SJCRH30 (cell line): ENCODE data around the gene MIER2. TPM values are rescaled to one million over a fixed set of nuclear protein-coding genes. Genes with fewer than 3 reads are reported as not detected.
"Not testable (repeated sequence)": the region's sequence is repeated elsewhere in the genome, so short reads cannot be mapped to it uniquely, and the experiment has no call there.

ENCODE experiments used
- DNase-seq, 2 experiments: peaks; one replicate each; pipeline ENCODE4 v3.0.0-alpha.2; 2015 to 2020
- H3K27ac ChIP-seq: fragments of 250-450 bp; sonication (Bioruptor Pico); 2 replicates; pipeline ENCODE4 v1.5.1; 2020; ENCODE audit warnings: mild to moderate bottlenecking, moderate library complexity
- H3K27me3 ChIP-seq: fragments of 250-450 bp; sonication (Bioruptor Pico); 2 replicates; pipeline ENCODE4 v1.5.1; 2020; ENCODE audit warnings: mild to moderate bottlenecking, moderate library complexity
- H3K36me3 ChIP-seq: fragments of 250-450 bp; sonication (Bioruptor Pico); 2 replicates; pipeline ENCODE4 v1.5.1; 2020; ENCODE audit warnings: mild to moderate bottlenecking, moderate library complexity
- H3K4me1 ChIP-seq: fragments of 250-450 bp; sonication (Bioruptor Pico); 2 replicates; pipeline ENCODE4 v1.5.1; 2020; ENCODE audit warnings: mild to moderate bottlenecking, moderate library complexity
- H3K4me3 ChIP-seq: fragments of 250-450 bp; sonication (Bioruptor Pico); 2 replicates; pipeline ENCODE4 v1.5.1; 2020; ENCODE audit warnings: mild to moderate bottlenecking, moderate library complexity
- H3K9me3 ChIP-seq: fragments of 250-450 bp; sonication (Bioruptor Pico); replicated peaks from 2 replicates; pipeline ENCODE4 v1.5.1; 2020; ENCODE audit warnings: mild to moderate bottlenecking, moderate library complexity
- total RNA-seq: library from RNA; depleted of rRNA; stranded (reverse); fragments of >200 nt; shearing (Covaris generic); gene quantifications from 2 replicates; pipeline ENCODE4 v1.2.3, GENCODE V29; 2014

The MIER2 gene
- total RNA-seq, 1 experiment from 2014 or later: 18.5 TPM

DNA sequence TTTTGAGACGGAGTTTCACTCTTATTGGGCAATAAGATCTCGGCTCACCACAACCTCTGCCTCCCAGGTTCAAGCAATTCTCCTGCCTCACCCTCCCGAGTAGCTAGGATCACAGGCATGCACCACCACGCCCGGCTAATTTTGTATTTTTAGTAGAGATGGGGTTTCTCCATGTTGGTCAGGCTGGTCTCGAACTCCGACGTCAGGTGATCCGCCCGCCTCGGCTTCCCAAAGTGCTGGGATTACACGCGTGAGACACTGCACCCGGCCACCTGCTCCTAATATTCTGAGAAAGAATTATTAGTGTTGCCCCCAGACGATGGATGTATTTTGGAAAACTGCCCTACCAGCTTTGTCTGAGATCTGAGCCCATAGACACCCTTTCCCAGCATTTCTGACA is 10.9 kb upstream of the MIER2 start:
- not testable (repeated sequence) for H3K27me3 ChIP-seq, H3K4me3 ChIP-seq, H3K9me3 ChIP-seq, DNase-seq, H3K27ac ChIP-seq, H3K4me1 ChIP-seq, H3K36me3 ChIP-seq

GRCh38 chr19:355134-355533 is 10.5 kb upstream of the MIER2 start:
- H3K4me3 ChIP-seq: no peak overlapping the region
- no peaks in the 10 kb centered on the region for H3K4me1 ChIP-seq
- H3K27ac ChIP-seq: no peak overlapping the region
- no peak for DNase-seq
- H3K36me3 ChIP-seq: no peaks in the 10 kb centered on the region
- no peaks in the 10 kb centered on the region for H3K9me3 ChIP-seq
- H3K27me3 ChIP-seq: no peaks in the 10 kb centered on the region

DNA sequence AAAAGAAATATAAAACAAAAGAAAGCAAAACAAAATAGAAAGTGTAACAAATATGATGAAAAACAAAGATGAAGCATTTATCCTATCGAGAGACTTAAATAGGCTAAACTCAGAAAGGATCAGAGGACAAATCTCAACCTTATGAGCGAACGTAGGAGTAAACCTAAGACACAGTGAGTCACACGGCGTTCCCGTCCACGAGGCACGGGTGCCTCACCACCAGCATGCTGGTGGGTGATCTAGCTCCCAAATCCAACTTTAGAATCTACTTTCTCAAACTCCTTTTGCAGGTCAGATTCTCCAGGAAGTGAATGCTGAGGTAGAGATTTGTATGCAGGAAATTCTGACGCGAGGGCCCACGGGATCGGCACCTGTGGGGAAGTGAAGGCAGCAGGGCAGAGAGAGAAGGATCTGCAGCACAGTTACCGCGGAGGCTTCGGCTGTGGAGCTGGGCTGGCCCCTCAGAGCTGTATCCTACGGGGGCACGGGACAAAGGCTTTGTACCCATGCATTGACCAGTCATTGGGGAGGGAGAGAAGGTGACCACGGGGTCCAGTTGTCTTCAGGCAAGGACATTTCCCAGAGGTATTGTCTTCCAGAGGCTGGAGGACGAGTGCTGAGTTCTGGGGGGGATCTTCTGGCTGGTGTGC is 7.5 kb upstream of the MIER2 start:
- Histone ChIP-seq H3K9me3 (no peaks in the 10 kb centered on the region), H3K36me3 (no peaks in the 10 kb centered on the region), H3K4me3 (no peak overlapping the region), H3K27ac (no peak overlapping the region), H3K27me3 (no peaks in the 10 kb centered on the region), H3K4me1 (peaks cover 7% of the 10 kb centered on the region; the same call in 1 of the 2 replicates)
- no peak for DNase-seq

DNA sequence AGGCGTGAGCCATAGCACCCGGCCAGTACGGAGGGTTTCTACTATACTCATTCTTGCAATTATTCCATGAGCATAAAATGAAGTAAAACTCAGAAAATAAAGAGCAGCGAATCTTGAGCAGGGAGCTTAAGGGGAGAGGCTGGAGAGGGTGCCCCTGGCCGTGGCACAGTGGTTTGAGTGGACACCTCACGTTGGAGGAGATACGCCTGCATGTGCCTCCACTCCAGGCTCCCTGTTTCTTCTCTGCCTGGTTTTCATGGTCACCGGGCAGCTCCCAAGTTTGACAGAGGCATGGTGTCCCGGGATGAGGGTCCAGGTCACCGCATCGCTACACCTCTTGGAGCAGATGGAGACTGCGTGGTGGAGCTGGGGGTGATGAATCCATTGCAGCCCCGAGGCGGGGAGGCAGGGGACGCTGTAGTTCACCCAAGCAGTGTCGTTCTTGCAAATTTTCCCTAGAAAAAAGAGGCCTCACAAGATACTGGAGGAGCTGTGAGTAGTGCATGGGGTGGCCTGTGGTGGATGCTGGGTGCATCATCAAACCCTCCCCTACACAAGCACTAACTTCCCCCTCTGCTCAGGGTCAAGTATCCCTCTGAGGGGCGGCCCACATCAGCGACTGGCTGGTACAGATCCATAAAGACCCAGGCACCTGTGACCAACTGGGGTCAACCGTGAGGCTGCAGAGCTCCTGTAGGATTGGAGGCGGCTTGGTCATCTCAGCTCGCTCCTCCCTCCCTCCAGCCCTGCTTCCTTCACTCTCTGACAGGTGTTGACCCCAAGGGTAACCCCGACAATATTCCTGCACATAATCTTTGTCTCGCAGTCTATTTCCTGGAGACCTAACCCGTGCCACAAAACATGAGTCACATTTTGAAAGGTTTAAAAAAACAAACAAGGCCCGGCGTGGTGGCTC is 3.6 kb upstream of the MIER2 start:
- peak; percentile 78 to 80 for DNase-seq
- no peak overlapping the region for H3K27ac ChIP-seq
- no peaks in the 10 kb centered on the region for H3K9me3 ChIP-seq
- no peak overlapping the region for H3K4me3 ChIP-seq
- peaks cover 10% of the 10 kb centered on the region for H3K4me1 ChIP-seq
- H3K36me3 ChIP-seq: no peaks in the 10 kb centered on the region
- H3K27me3 ChIP-seq: no peaks in the 10 kb centered on the region

- Histone ChIP-seq H3K4me3 (no peak overlapping the region), H3K27me3 (no peaks in the 10 kb centered on the region), H3K36me3 (no peaks in the 10 kb centered on the region; the same call in 1 of the 2 replicates), H3K4me1 (peaks cover 10% of the 10 kb centered on the region), H3K9me3 (no peaks in the 10 kb centered on the region), H3K27ac (no peak overlapping the region)
- no peak for DNase-seq
These were observed 804 bp upstream of the MIER2 start for GRCh38 chr19:345320-345879.

GRCh38 chr19:343941-344624 is 513 bp downstream of the MIER2 start:
- Histone ChIP-seq H3K9me3 (no peaks in the 10 kb centered on the region), H3K36me3 (peaks cover 3% of the 10 kb centered on the region; the same call in 1 of the 2 replicates), H3K27ac (peak overlapping the region; percentile 15; the same call in 1 of the 2 replicates), H3K4me3 (peak overlapping the region; percentile 91), H3K27me3 (no peaks in the 10 kb centered on the region), H3K4me1 (peaks cover 10% of the 10 kb centered on the region)
- DNase-seq: peak in 1 of 2 experiments; percentile 44

DNA sequence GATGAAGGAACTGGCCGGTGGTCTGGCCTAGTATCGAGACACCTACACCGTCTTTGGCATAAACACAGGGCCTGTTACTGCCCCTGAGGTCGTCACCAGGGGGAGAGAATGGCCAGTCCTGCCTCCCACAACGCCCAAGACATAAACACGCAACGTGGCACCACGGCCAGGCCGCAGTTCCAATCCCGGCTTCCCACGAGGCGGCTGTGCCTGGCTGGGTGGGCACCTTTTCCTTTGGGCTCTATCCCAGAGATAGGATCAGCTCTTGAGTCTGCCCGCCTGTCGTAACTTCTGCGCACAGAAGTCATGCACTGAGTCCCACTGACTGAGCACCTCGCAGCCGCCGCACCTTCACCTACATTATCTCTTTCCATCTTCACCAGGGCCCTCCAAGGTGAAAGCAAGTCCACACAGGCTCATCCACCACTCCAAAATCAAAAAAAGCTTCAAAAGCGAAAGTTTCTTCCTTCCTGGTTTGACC is 1.1 kb downstream of the MIER2 start:
- DNase-seq: no peak
- H3K27me3 ChIP-seq: no peaks in the 10 kb centered on the region
- peaks cover 10% of the 10 kb centered on the region for H3K4me1 ChIP-seq
- peak overlapping the region; percentile 15; the same call in 1 of the 2 replicates for H3K27ac ChIP-seq
- peaks cover 8% of the 10 kb centered on the region; the same call in 1 of the 2 replicates for H3K36me3 ChIP-seq
- H3K9me3 ChIP-seq: no peaks in the 10 kb centered on the region
- H3K4me3 ChIP-seq: peak overlapping the region; percentile 91

DNA sequence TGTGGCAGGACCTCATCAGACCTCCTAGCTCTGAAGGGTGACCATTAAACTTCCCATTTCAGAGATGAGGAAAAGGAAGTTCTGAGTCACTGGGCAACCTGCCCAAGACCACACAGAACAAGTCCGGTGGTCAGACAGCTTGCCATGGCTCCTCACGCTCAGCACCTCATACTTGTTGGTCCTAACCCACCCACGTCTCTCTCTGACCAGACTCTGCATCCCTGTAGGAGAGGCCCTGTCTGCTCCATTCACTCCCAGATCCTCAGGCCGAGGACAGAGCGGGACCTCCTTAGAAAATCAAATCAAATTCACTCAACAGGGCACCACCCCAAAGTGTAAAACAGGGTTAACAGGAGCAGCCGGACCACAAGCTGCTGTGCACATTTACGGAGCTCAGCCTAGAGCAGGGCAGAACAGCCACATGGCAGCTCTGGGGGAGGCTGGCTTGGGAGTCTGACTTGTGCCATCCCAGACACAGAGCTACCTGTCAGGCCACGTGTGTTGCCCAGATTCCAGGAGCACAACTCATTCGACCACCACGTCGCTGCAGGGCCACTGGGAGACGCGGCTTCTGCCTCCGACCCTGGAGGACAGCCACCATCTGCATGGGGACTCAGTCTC is 1.7 kb downstream of the MIER2 start:
- Histone ChIP-seq H3K27ac (no peak overlapping the region), H3K4me1 (peaks cover 4% of the 10 kb centered on the region), H3K27me3 (no peaks in the 10 kb centered on the region), H3K4me3 (no peak overlapping the region), H3K9me3 (no peaks in the 10 kb centered on the region), H3K36me3 (peaks cover 12% of the 10 kb centered on the region; the same call in 1 of the 2 replicates)
- DNase-seq: no peak

GRCh38 chr19:342128-342455 is 2.5 kb downstream of the MIER2 start:
- H3K4me3 ChIP-seq: no peak overlapping the region
- no peak overlapping the region for H3K27ac ChIP-seq
- peaks cover 2% of the 10 kb centered on the region for H3K4me1 ChIP-seq
- H3K9me3 ChIP-seq: no peaks in the 10 kb centered on the region
- H3K27me3 ChIP-seq: no peaks in the 10 kb centered on the region
- no peak for DNase-seq
- H3K36me3 ChIP-seq: peaks cover 12% of the 10 kb centered on the region; the same call in 1 of the 2 replicates

- H3K4me1 ChIP-seq: peaks cover 2% of the 10 kb centered on the region
- H3K4me3 ChIP-seq: no peak overlapping the region
- no peak for DNase-seq
- H3K36me3 ChIP-seq: peaks cover 12% of the 10 kb centered on the region; the same call in 1 of the 2 replicates
- no peak overlapping the region for H3K27ac ChIP-seq
- no peaks in the 10 kb centered on the region for H3K9me3 ChIP-seq
- H3K27me3 ChIP-seq: no peaks in the 10 kb centered on the region
These were observed 3.0 kb downstream of the MIER2 start for GRCh38 chr19:341386-342127.

DNA sequence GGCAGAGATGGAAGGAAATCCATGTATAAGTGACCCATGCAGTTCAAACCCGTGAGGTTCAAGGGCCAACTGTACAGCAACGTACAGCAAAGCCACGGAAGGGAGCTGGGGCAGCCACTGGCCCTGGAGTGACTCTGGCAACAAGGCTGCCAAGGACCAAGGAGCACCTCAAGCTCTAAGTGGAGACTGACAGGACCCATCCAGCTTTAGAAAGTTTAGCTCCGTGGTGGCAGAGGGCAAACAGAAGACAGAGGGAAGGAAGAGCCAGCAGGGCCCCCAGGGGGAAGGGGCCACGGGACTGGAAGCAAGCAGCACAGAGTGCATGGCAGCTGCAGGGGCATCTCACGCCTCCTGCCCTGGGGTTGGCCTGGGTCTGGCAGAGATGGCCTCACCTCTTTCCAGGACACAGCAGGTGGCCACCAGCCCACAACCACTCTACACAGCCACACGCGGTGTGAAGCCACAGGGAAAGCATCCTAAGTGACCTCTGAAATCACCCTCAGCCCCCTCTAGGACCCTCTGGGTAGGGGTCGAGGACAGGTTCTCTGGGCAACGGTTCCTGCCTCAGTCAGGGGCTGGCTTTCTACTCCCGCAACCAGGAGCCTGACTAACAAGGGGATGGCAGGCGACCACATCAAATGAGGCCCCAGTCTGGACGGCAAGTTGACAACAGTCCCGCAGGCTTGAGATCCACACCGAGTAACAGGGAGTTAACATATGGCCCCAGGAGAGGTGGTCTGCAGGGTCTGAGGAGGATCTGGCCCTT is 3.8 kb downstream of the MIER2 start:
- Histone ChIP-seq H3K9me3 (no peaks in the 10 kb centered on the region), H3K27me3 (no peaks in the 10 kb centered on the region), H3K36me3 (peaks cover 12% of the 10 kb centered on the region; the same call in 1 of the 2 replicates), H3K4me3 (no peak overlapping the region), H3K27ac (no peak overlapping the region), H3K4me1 (peaks cover 2% of the 10 kb centered on the region)
- no peak for DNase-seq

- Histone ChIP-seq H3K36me3 (peaks cover 15% of the 10 kb centered on the region; the same call in 1 of the 2 replicates), H3K9me3 (no peaks in the 10 kb centered on the region), H3K27ac (no peak overlapping the region), H3K4me3 (no peak overlapping the region), H3K27me3 (no peaks in the 10 kb centered on the region), H3K4me1 (peaks cover 2% of the 10 kb centered on the region; the same call in 1 of the 2 replicates)
- no peak for DNase-seq
These were observed 5.2 kb downstream of the MIER2 start for GRCh38 chr19:339262-339887.

DNA sequence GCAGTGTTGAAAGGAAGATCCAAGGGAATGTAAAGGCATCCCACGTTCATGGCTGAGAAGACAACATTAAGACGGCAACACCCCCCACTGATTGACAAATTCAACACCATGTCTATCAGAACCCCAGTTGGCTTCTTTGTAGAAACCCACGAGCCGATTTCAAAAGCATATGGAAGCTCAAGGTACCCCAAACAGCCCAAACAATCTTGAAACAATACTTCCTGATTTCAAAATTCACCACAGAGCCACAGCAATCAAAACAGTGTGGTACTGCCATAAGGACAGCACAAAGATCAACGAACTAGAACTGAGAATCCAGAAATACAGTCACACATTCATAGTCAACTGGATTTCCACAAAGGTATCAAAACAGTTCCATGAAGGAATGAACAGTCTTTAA is 6.2 kb downstream of the MIER2 start:
- H3K36me3 ChIP-seq: peaks cover 21% of the 10 kb centered on the region
- no peak overlapping the region for H3K27ac ChIP-seq
- no peak overlapping the region for H3K4me3 ChIP-seq
- no peaks in the 10 kb centered on the region; the same call in 1 of the 2 replicates for H3K4me1 ChIP-seq
- no peaks in the 10 kb centered on the region for H3K9me3 ChIP-seq
- H3K27me3 ChIP-seq: no peaks in the 10 kb centered on the region
- DNase-seq: no peak
